Epithelial cell of esophagus (primary cell): ENCODE measurements around the gene GRB14.

ENCODE experiments used
- DNase-seq: peaks from one replicate; pipeline ENCODE4 v3.0.0; 2010; ENCODE audit warnings: low read depth
- H3K4me3 ChIP-seq: 2 replicates; pipeline ENCODE4 v1.5.1; 2011; ENCODE audit warnings: mild to moderate bottlenecking, low read length, control low read depth
- TF ChIP-seq, protein P1 (sequence below): IDR thresholded peaks from 2 replicates; pipeline ENCODE4 v1.5.1; 2011; ENCODE audit warnings: low read depth, mild to moderate bottlenecking, low read length, control low read depth, inconsistent platforms; ENCODE audit not compliant: insufficient read depth; ENCODE audit errors: missing control alignments

GRB14 gene

DNA sequence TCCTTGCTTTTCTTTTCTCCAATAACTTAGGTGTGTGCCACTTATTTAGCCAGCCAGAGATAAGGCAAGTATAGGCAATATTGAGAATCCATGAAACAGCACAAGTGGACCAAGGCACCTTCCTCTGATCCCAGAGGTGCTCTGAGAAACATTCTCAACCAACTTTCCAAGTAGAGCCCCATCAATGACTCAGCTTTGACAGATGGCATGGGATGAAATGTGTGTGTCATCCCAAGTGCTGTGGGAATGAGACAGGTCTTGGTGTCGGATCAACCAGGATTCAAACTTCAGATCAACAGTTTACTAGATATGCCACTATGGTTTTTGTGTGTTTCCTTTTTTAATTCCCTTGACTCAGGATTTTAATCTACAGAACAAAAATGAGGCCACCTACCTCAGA, 164.0 kb downstream of the GRB14 start:
- TF ChIP-seq, protein P1, sequence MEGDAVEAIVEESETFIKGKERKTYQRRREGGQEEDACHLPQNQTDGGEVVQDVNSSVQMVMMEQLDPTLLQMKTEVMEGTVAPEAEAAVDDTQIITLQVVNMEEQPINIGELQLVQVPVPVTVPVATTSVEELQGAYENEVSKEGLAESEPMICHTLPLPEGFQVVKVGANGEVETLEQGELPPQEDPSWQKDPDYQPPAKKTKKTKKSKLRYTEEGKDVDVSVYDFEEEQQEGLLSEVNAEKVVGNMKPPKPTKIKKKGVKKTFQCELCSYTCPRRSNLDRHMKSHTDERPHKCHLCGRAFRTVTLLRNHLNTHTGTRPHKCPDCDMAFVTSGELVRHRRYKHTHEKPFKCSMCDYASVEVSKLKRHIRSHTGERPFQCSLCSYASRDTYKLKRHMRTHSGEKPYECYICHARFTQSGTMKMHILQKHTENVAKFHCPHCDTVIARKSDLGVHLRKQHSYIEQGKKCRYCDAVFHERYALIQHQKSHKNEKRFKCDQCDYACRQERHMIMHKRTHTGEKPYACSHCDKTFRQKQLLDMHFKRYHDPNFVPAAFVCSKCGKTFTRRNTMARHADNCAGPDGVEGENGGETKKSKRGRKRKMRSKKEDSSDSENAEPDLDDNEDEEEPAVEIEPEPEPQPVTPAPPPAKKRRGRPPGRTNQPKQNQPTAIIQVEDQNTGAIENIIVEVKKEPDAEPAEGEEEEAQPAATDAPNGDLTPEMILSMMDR, result no peak
- H3K4me3 ChIP-seq, result no peak overlapping the region
- peak; percentile 14 for DNase-seq

DNA sequence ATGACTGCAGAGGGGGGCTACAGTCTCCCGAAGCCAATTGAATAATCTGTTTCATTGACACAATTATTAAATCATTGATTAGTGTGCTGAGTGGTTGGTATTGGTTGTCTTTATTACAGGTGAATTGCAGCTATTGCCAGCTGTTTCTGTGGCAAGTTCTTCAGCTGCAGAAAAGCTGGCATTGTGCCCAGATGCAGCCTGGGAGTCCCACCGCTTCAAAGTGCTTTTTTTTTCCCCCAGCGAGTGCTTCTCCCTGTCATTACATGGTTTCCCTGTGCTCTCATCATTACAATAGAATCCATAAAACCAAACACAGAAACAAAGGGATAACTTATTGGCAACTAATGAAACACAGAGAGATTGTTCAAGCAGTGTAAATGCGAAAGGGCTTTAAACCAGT, 164.7 kb downstream of the GRB14 start:
- TF ChIP-seq, protein P1, result no peak
- DNase-seq, result no peak

DNA sequence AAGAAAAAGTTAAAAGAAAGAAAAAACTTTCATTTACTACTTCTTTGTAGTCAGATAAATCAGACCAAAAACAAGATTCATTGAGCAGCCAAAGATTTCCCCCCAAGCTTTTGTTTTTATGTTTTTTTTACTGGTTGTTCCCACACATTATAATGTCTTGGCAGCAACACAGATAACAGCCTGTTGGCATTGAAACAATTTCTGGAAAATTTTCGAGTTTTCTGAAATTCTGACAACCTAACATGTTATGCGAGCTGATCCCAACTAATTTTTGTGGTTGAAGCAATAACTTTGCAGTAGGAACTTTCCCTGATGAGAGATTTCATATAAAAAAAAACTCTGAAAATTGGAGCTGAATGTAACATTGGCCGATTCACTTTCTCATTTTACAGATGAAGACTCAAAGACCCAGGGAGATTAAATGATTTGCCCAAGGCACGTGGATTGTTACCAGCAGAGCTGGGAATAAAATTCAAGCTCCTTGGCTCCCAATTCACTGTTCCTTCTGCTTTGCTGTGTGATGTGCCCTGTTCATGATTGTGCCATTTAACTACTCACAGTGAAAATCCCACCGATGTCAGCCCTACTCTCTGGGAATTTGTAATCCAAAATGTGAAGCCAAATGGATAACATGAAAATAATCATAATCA, 167.5 kb downstream of the GRB14 start:
- TF ChIP-seq, protein P1, result no peak
- no peak for DNase-seq
- H3K4me3 ChIP-seq, result no peak overlapping the region

More for the DNA sequence above, 164.7 kb downstream of the GRB14 start:
- no peak overlapping the region for H3K4me3 ChIP-seq

DNA sequence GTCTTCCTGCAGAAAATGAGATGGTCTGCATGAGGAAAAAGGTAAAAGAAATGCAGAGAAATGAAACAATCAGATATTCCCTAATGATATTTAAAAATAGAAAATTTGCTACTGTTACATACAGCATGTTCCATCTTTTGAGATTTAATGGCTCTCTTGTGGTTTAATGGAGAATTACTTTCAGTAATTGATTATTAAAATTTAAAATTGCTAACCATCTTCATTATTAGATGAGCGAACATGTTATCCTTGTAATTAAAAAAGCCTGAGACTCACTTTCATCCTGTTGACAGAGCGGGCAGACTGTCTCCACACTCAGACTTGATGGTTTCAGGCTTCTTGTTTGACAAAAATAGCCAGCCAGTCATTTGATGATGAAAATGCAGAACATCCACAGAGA, 171.0 kb downstream of the GRB14 start:
- no peak overlapping the region for H3K4me3 ChIP-seq
- DNase-seq, result no peak
- TF ChIP-seq, protein P1, result no peak

DNA sequence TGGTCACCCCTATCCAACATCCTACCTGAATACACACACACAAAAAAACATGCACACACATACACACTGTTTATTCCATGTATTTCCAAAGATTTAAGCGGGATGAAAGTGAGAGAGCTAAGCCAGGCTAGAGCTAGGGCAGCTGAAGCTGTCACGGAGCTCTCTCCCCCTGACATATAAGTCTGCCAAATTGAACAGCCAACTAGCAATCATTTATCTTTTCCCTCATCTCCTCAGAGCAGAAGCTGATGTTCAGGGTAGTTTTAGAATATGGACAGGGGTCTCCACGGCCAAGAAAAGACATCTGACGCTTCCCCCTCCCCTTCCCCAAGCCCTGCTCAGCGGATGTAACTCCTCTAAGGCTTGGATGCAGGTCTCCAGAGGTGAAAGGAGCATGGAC, 171.6 kb downstream of the GRB14 start:
- no peak overlapping the region for H3K4me3 ChIP-seq
- no peak for DNase-seq
- TF ChIP-seq, protein P1, result no peak

DNA sequence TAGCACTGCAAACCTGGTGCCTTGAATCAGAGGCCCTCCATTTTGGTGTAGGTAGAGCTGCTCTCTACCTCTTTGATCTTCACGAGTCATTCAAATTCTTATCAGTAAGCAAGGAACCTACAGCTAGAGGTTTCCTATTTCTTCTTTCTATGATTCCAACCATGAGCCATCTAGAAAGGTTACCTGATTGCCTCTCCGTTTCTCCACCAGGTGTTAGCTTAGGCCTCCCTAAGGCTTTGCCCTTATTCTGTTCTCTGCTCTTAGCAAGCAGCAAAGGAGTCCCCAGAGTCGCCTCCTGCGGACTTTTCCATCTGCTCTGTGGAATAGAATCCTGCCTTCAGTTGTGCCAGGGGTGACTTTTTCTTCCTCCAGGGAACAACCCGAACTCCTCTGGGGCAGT, 173.6 kb downstream of the GRB14 start:
- H3K4me3 ChIP-seq, result no peak overlapping the region
- TF ChIP-seq, protein P1, result no peak
- no peak for DNase-seq
